KMS-11 (cell line): ENCODE data around the gene C10orf95.

Experiments
- H2AFZ ChIP-seq: fragments of 200-600 bp; sonication (generic); 2 replicates; pipeline ENCODE4 v1.6.1; 2016; ENCODE audit warnings: antibody characterized with exemption, mixed run types, low read depth
- H3K27ac ChIP-seq: fragments of 200-600 bp; sonication (generic); 2 replicates; pipeline ENCODE4 v1.6.1; 2016; ENCODE audit warnings: mild to moderate bottlenecking, mixed run types
- H3K27me3 ChIP-seq: fragments of 200-600 bp; sonication (generic); 2 replicates; pipeline ENCODE4 v1.6.1; 2017; ENCODE audit warnings: mild to moderate bottlenecking, low read depth, mixed run types, moderate library complexity; ENCODE audit not compliant: insufficient read depth
- H3K36me3 ChIP-seq: fragments of 200-600 bp; sonication (generic); 2 replicates; pipeline ENCODE4 v1.6.1; 2017; ENCODE audit warnings: mild to moderate bottlenecking, mixed run types; ENCODE audit not compliant: insufficient read depth
- H3K4me1 ChIP-seq: fragments of 200-600 bp; sonication (generic); 2 replicates; pipeline ENCODE4 v1.6.1; 2016; ENCODE audit warnings: mild to moderate bottlenecking, low read depth, mixed run types; ENCODE audit not compliant: poor library complexity, severe bottlenecking
- H3K4me2 ChIP-seq: fragments of 200-600 bp; sonication (generic); 2 replicates; pipeline ENCODE4 v1.7.0; 2016; ENCODE audit warnings: mild to moderate bottlenecking, mixed run types
- H3K4me3 ChIP-seq: fragments of 200-600 bp; sonication (generic); IDR thresholded peaks from 2 replicates; pipeline ENCODE4 v1.6.1; 2017; ENCODE audit warnings: low read depth, low read length, mixed read lengths; ENCODE audit not compliant: insufficient read depth
- H3K79me2 ChIP-seq: fragments of 200-600 bp; sonication (generic); 2 replicates; pipeline ENCODE4 v1.6.1; 2016; ENCODE audit warnings: low read depth, mixed run types; ENCODE audit not compliant: insufficient read depth
- H3K9ac ChIP-seq: fragments of 200-600 bp; sonication (generic); 2 replicates; pipeline ENCODE4 v1.6.1; 2016; ENCODE audit warnings: mild to moderate bottlenecking, mixed run types
- H4K20me1 ChIP-seq: fragments of 200-600 bp; sonication (generic); 2 replicates; pipeline ENCODE4 v1.6.1; 2016; ENCODE audit warnings: mild to moderate bottlenecking, mixed run types; ENCODE audit not compliant: insufficient read depth
- CTCF ChIP-seq: fragments of 200-600 bp; sonication (generic); conservative IDR thresholded peaks from 2 replicates; pipeline ENCODE4 v1.6.1; 2017; ENCODE audit warnings: low read depth, mild to moderate bottlenecking, antibody characterized with exemption, low read length, moderate library complexity, mixed read lengths

C10orf95 gene

GRCh38 chr10:102452672-102453340, 1.5 kb upstream of the C10orf95 start:
- no peaks in the 10 kb centered on the region for H4K20me1 ChIP-seq
- peaks cover 14% of the 10 kb centered on the region for H3K79me2 ChIP-seq
- H3K27me3 ChIP-seq = no peaks in the 10 kb centered on the region
- H3K4me2 ChIP-seq = peak overlapping the region; percentile 65
- no peaks in the 10 kb centered on the region for H3K36me3 ChIP-seq
- no peak overlapping the region for H2AFZ ChIP-seq
- no peak overlapping the region; the same call in 1 of the 2 replicates for H3K9ac ChIP-seq
- H3K4me3 ChIP-seq = no peak overlapping the region
- peak overlapping the region; percentile 62 for H3K27ac ChIP-seq
- no peak for TF ChIP-seq CTCF
- H3K4me1 ChIP-seq = peaks cover 36% of the 10 kb centered on the region

GRCh38 chr10:102450374-102451104, 804 bp downstream of the C10orf95 start:
- TF ChIP-seq CTCF = no peak
- Histone ChIP-seq H4K20me1 (no peaks in the 10 kb centered on the region), H3K4me2 (peak overlapping the region; percentile 61), H3K4me1 (peaks cover 36% of the 10 kb centered on the region), H3K36me3 (no peaks in the 10 kb centered on the region), H2AFZ (peak overlapping the region; percentile 57), H3K27me3 (no peaks in the 10 kb centered on the region), H3K79me2 (peaks cover 14% of the 10 kb centered on the region), H3K27ac (peak overlapping the region; percentile 73), H3K4me3 (no peak overlapping the region), H3K9ac (peak overlapping the region; percentile 81)

- peaks cover 14% of the 10 kb centered on the region for H3K79me2 ChIP-seq
- H3K4me1 ChIP-seq = peaks cover 36% of the 10 kb centered on the region
- H2AFZ ChIP-seq = peak overlapping the region; percentile 57
- no peaks in the 10 kb centered on the region for H4K20me1 ChIP-seq
- no peaks in the 10 kb centered on the region for H3K27me3 ChIP-seq
- no peak overlapping the region for H3K4me3 ChIP-seq
- peak overlapping the region; percentile 61 for H3K4me2 ChIP-seq
- peak overlapping the region; percentile 81 for H3K9ac ChIP-seq
- H3K36me3 ChIP-seq = no peaks in the 10 kb centered on the region
- TF ChIP-seq CTCF = no peak
- H3K27ac ChIP-seq = peak overlapping the region; percentile 73
These were observed 1.3 kb downstream of the C10orf95 start for GRCh38 chr10:102450124-102450373.

DNA sequence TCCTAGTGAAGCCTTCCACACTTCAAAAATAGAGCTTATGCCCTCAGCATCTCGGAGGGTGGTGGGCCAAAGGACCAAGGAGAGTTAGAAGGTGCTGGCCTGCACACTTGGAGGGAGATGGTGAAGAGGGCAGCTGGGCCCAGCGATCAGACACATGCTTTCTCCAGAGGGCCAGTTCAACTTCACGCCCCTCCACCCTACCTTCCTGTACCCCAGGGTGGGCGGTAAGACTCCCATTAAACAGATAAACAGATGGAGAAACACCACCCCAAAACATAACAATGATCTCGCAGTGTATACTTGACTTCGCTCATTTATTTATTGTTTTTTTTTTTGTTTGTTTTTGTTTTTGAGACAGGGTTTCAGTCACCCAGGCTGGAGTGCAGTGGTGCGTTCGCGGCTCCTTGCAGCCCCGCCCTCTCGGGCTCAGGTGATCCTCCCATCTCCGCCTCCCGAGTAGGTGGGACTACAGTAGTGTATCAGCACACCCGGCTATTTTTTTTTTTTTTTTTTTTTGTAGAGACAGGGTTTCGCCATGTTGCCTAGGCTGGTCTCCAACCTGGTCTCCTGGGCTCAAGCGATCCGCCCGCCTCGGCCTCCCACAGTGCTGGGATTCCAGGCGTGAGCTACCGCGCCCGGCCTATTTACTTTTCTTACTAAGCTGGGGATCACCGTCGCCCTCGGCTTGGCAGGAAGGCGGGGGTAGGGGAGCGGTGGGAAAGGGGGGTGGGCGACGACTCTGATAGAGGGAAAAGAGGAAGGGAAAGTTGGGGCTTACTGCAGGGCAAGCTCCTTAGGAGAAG, 1.8 kb downstream of the C10orf95 start:
- Histone ChIP-seq H3K4me1 (peaks cover 36% of the 10 kb centered on the region), H3K27ac (peak overlapping the region; percentile 73), H3K9ac (peak overlapping the region; percentile 81), H2AFZ (peak overlapping the region; percentile 57), H3K4me2 (peak overlapping the region; percentile 61), H4K20me1 (no peaks in the 10 kb centered on the region), H3K27me3 (no peaks in the 10 kb centered on the region), H3K79me2 (peaks cover 14% of the 10 kb centered on the region), H3K4me3 (no peak overlapping the region), H3K36me3 (no peaks in the 10 kb centered on the region)
- TF ChIP-seq CTCF = no peak
